GM12892 (cell line): ENCODE data around the gene PKN1.

Experiments
- POLR2A ChIP-seq: IDR thresholded peaks from 2 replicates; pipeline ENCODE4 v1.6.1; 2011; ENCODE audit warnings: low read depth, low read length, control low read depth
- POLR2AphosphoS5 ChIP-seq: IDR thresholded peaks from 2 replicates; pipeline ENCODE4 v1.6.1; 2011; ENCODE audit warnings: low read depth, low read length, control low read depth
- TAF1 ChIP-seq: IDR thresholded peaks from 2 replicates; pipeline ENCODE4 v1.6.1; 2011; ENCODE audit warnings: low read depth, mild to moderate bottlenecking, control low read depth, low read length, borderline replicate concordance

GRCh38 chr19:14503285-14503684 is 70.2 kb downstream of the PKN1 start:
- TF ChIP-seq POLR2AphosphoS5 (no peak), POLR2A (no peak), TAF1 (no peak)
